CD4-positive, CD25-positive, alpha-beta regulatory T cell (primary cell): ENCODE data around the gene SPNS1. TPM values are rescaled to one million over a fixed set of nuclear protein-coding genes. Genes with fewer than 3 reads are reported as not detected.

Source experiments
- ATAC-seq, 2 donors: fragments of 150-1000 bp; cut with Tn5 transposase; one replicate each; pipeline ENCODE4 v1.10.0; 2021; ENCODE audit warnings: low read depth in 2 of 2, moderate number of reproducible peaks in 2 of 2, moderate library complexity in 1 of 2
- DNase-seq, 3 donors: peaks; one replicate each; pipeline versions ENCODE4 v3.0.0 to v3.0.0-alpha.2; 2012 to 2022; ENCODE audit warnings: mixed read lengths in 1 of 3
- H3K27ac ChIP-seq: one replicate; pipeline ENCODE4 v1.7.0; 2013; ENCODE audit warnings: mild to moderate bottlenecking, low read length; ENCODE audit not compliant: insufficient read depth, poor library complexity, severe bottlenecking
- H3K27me3 ChIP-seq: one replicate; pipeline ENCODE4 v1.7.0; 2013; ENCODE audit warnings: low read length; ENCODE audit not compliant: control insufficient read depth, insufficient read depth
- H3K36me3 ChIP-seq: one replicate; pipeline ENCODE4 v1.7.0; 2013; ENCODE audit warnings: mild to moderate bottlenecking, low read length, moderate library complexity; ENCODE audit not compliant: control insufficient read depth, insufficient read depth
- H3K4me1 ChIP-seq: 2 replicates; pipeline ENCODE4 v1.7.0; 2013; ENCODE audit warnings: mild to moderate bottlenecking, low read length; ENCODE audit not compliant: insufficient read depth, control insufficient read depth, poor library complexity, severe bottlenecking
- H3K4me3 ChIP-seq: one replicate; pipeline ENCODE4 v1.7.0; 2013; ENCODE audit warnings: low read depth, mild to moderate bottlenecking, low read length, moderate library complexity
- H3K9me3 ChIP-seq, 2 experiments: 1 replicate in 1 of 2; 2 replicates in 1 of 2; pipeline ENCODE4 v1.7.0; 2013; ENCODE audit warnings: low read length in 2 of 2, mild to moderate bottlenecking in 1 of 2, moderate library complexity in 1 of 2; ENCODE audit not compliant: control insufficient read depth in 2 of 2
- H3K27ac Mint-ChIP-seq, 3 donors: one replicate each; pipeline ENCODE4 v1.8.0; 2020 to 2022; ENCODE audit warnings: mild to moderate bottlenecking in 3 of 3, mixed read lengths in 3 of 3, moderate library complexity in 2 of 3
- H3K27me3 Mint-ChIP-seq: one replicate; pipeline ENCODE4 v1.8.0; 2022; ENCODE audit warnings: mild to moderate bottlenecking, mixed read lengths
- H3K36me3 Mint-ChIP-seq: one replicate; pipeline ENCODE4 v1.8.0; 2020; ENCODE audit warnings: mixed read lengths
- H3K4me1 Mint-ChIP-seq, 4 donors: one replicate each; pipeline ENCODE4 v1.8.0; 2020 to 2022; ENCODE audit warnings: mixed read lengths in 4 of 4, mild to moderate bottlenecking in 1 of 4
- H3K4me3 Mint-ChIP-seq, 4 donors: one replicate each; pipeline ENCODE4 v1.8.0; 2020 to 2022; ENCODE audit warnings: mild to moderate bottlenecking in 4 of 4, mixed read lengths in 4 of 4, moderate library complexity in 3 of 4
- H3K9me3 Mint-ChIP-seq, 7 donors: one replicate each; pipeline ENCODE4 v1.8.0; 2020 to 2022; ENCODE audit warnings: mixed read lengths in 7 of 7, mild to moderate bottlenecking in 3 of 7, moderate library complexity in 2 of 7
- polyA plus RNA-seq, 4 donors: library from polyadenylated mRNA; unstranded; fragments of 300-500 nt; fragmentation: Illumina TruSeq; gene quantifications; one replicate each; pipeline ENCODE4 v1.2.3, GENCODE V29; 2021
- total RNA-seq: library from RNA; stranded (reverse); gene quantifications from one replicate; pipeline ENCODE4 v1.2.3, GENCODE V29; 2022

SPNS1 gene
- total and polyA plus RNA-seq, 5 donors from 2014 or later = 22.3 to 32.9 (median 24.5) TPM

DNA sequence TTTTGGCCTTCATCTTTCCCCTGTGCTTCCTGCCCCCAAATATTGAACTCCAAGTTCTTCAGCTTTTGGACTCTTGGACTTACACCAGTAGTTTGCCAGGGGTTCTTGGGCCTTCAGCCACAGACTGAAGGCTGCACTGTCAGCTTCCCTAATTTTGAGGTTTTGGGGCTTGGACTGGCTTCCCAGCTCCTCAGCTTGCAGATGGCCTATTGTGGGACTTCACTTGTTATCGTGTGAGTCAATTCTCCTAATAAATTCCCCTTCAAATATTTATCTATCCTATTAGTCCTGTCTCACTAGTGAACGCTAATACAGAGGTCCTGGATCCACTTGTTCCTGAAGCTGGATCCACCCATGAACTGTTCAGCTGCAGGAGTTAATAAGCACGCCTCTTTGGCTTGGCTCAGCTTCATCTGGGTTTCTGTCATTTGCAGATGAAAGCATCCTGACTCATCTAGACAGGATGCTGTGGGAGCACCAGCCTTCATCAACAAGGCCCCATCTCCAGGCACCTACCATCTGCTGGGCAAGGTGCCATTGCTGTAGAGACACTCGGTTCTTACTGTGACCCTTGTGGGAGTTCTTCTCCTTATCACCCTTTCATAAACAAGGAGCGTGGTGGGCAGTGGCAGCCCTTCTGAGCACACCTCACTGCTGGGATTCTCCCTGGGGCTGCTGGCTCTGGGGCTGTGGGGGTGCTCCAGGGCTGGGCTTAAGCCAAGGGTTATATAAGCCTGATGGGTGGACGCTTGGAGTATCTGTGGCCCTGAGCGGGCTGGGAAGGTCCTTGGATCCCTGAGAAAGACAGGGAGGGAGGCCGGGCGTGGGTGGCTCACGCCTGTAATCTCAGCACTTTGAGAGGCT lies 33.4 kb downstream of the SPNS1 start:
- Mint-ChIP-seq H3K27ac (peak overlapping the region; percentile 95 to 99 (median 95)), H3K9me3 (peaks cover 0 to 2% (median 0%) of the 10 kb centered on the region in 7 donors), H3K27me3 (no peaks in the 10 kb centered on the region), H3K36me3 (peaks cover 3% of the 10 kb centered on the region), H3K4me1 (peaks cover 16 to 57% (median 41%) of the 10 kb centered on the region in 4 donors), H3K4me3 (peak overlapping the region; percentile 21 to 84 (median 76))
- DNase-seq (peak; percentile 30 to 94 (median 60)), ATAC-seq (peak; percentile 91 to 95)
- H3K27ac ChIP-seq = peak overlapping the region; percentile 71
- no peaks in the 10 kb centered on the region for H3K9me3 ChIP-seq
- peak overlapping the region; percentile 35 for H3K4me3 ChIP-seq
- peaks cover 51% of the 10 kb centered on the region for H3K4me1 ChIP-seq
- H3K36me3 ChIP-seq = no peaks in the 10 kb centered on the region
- H3K27me3 ChIP-seq = no peaks in the 10 kb centered on the region

DNA sequence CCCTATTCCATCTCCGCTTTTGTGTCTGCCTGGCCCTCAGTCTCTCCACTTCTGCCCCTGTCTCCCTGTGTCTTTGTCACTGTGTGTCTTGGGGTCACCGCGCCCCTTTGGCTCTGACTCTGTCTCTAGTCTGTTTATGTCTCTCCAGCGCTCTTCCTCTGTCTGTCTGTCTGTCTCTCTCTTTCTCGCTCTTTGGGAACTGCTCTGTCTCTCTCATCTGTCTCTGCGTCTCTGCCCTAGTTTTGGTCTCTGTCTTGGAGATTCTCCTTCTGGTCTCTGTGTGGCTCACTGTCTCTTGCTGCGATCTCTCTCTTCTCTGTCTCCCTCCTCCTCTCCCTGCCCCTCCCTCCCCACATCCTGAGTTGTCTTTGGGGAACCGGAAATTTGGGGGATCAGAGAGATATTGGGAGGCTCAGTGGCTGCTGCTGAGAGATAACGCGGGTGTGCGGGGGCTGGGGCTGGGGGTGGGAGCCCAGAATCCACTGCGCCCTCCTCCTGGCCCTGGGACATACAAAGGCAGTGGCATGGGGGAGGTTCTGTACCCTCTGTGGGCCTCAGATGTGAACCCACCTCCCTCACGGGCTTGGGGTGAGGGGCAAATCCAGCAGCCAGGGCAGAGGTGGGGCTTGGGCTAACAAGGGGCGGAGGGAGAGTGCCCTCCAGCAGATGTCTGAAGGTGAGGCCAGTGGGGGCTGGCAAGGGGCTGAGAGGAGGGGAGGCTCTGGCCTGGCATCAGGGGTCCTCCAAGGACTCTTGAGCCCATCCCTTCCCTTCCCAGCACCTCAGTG lies 34.7 kb downstream of the SPNS1 start:
- H3K27ac Mint-ChIP-seq = peak overlapping the region; percentile 95 to 99 (median 95)
- peaks cover 61% of the 10 kb centered on the region for H3K4me1 ChIP-seq
- H3K36me3 Mint-ChIP-seq = peaks cover 3% of the 10 kb centered on the region
- H3K36me3 ChIP-seq = no peaks in the 10 kb centered on the region
- H3K9me3 ChIP-seq = no peaks in the 10 kb centered on the region
- peak overlapping the region; percentile 71 for H3K27ac ChIP-seq
- no peaks in the 10 kb centered on the region for H3K27me3 ChIP-seq
- peak overlapping the region; percentile 66 to 83 (median 76) for H3K4me3 Mint-ChIP-seq
- DNase-seq (peak in 1 of 3 donors; percentile 72), ATAC-seq (no peak)
- H3K27me3 Mint-ChIP-seq = no peaks in the 10 kb centered on the region
- peaks cover 0 to 2% (median 0%) of the 10 kb centered on the region in 7 donors for H3K9me3 Mint-ChIP-seq
- H3K4me1 Mint-ChIP-seq = peaks cover 19 to 70% (median 51%) of the 10 kb centered on the region in 4 donors
- H3K4me3 ChIP-seq = peak overlapping the region; percentile 68

DNA sequence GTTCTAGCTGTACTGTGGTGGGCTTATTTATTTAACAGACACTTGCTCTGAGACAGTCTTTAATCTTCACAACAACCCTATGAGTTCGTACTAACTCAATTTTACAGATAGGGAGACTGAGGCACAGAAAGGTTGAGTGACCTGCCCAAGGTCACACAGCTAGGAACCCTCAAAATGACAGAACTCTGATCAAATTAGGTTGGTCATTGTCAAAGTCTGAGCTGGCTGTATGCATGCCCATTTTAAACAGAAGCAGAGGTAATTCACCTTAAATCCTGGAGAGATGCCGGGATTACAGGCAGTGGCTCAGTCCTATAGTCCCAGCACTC lies 35.2 kb downstream of the SPNS1 start:
- DNase-seq = no peak
- peak overlapping the region; percentile 71 for H3K27ac ChIP-seq
- Mint-ChIP-seq H3K9me3 (peaks cover 0 to 2% (median 0%) of the 10 kb centered on the region in 7 donors), H3K36me3 (peaks cover 3% of the 10 kb centered on the region), H3K27me3 (no peaks in the 10 kb centered on the region), H3K4me3 (peak overlapping the region in 3 of 4 donors; percentile 66 to 82 (median 70)), H3K27ac (peak overlapping the region; percentile 95 to 99 (median 95)), H3K4me1 (peaks cover 23 to 75% (median 51%) of the 10 kb centered on the region in 4 donors)
- no peaks in the 10 kb centered on the region for H3K27me3 ChIP-seq
- H3K36me3 ChIP-seq = no peaks in the 10 kb centered on the region
- no peak for ATAC-seq
- no peak overlapping the region for H3K4me3 ChIP-seq
- H3K9me3 ChIP-seq = no peaks in the 10 kb centered on the region
- H3K4me1 ChIP-seq = peaks cover 61% of the 10 kb centered on the region

DNA sequence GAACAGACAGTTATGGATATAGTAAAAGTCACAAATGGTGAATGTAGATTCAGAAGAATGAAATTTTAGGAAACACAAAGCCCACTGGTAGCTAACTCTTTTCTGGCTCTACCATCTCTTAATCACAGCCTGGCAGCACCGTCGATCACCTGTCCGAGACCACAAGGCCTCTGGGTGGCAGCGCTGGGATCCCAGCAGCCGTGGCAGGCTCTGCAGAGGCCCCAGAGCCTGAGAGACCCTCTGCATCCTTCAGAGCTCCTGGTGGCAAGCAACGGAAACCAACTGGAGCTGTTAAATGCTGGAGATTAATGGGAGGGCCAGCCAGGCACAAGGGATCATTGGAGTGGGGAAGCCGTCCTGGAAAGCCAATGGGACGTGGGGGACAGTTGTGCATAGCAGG lies 36.5 kb downstream of the SPNS1 start:
- ATAC-seq (no peak), DNase-seq (no peak)
- no peaks in the 10 kb centered on the region for H3K27me3 ChIP-seq
- H3K27ac ChIP-seq = peak overlapping the region; percentile 67
- H3K27me3 Mint-ChIP-seq = no peaks in the 10 kb centered on the region
- H3K4me3 ChIP-seq = no peak overlapping the region
- peaks cover 61% of the 10 kb centered on the region for H3K4me1 ChIP-seq
- H3K9me3 Mint-ChIP-seq = peaks cover 0 to 1% (median 0%) of the 10 kb centered on the region in 7 donors
- peaks cover 23 to 75% (median 47%) of the 10 kb centered on the region in 4 donors for H3K4me1 Mint-ChIP-seq
- no peaks in the 10 kb centered on the region for H3K9me3 ChIP-seq
- no peaks in the 10 kb centered on the region for H3K36me3 ChIP-seq
- H3K4me3 Mint-ChIP-seq = no peak overlapping the region
- peak overlapping the region in 2 of 3 donors; percentile 95 to 97 for H3K27ac Mint-ChIP-seq
- peaks cover 3% of the 10 kb centered on the region for H3K36me3 Mint-ChIP-seq

DNA sequence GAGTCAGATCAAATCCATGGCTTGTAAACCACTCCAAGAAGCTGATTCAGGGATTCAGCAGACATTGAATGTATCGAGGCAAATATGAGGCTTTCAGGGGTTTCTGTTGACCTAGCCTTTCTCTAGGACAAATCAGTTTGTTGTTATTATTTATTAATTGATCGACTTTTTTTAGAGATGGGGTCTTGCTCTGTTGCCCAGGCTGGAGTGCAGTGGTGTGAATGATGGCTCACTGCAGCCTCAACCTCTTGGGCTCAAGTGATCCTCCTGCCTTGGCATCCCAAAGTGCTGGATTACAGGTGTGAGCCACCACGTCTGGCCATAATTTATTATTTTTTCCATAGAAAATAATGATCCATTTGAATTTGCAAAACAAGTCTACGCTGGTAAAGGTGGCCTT lies 37.3 kb downstream of the SPNS1 start:
- no peaks in the 10 kb centered on the region for H3K36me3 ChIP-seq
- H3K27me3 Mint-ChIP-seq = no peaks in the 10 kb centered on the region
- ATAC-seq (no peak), DNase-seq (no peak)
- H3K4me1 ChIP-seq = peaks cover 61% of the 10 kb centered on the region
- peak overlapping the region; percentile 67 for H3K27ac ChIP-seq
- peak overlapping the region; percentile 13 for H3K4me3 ChIP-seq
- H3K27ac Mint-ChIP-seq = peak overlapping the region; percentile 94 to 98 (median 97)
- no peaks in the 10 kb centered on the region for H3K27me3 ChIP-seq
- peaks cover 0 to 2% (median 0%) of the 10 kb centered on the region in 7 donors for H3K9me3 Mint-ChIP-seq
- no peaks in the 10 kb centered on the region for H3K9me3 ChIP-seq
- peaks cover 23 to 74% (median 44%) of the 10 kb centered on the region in 4 donors for H3K4me1 Mint-ChIP-seq
- H3K36me3 Mint-ChIP-seq = peaks cover 3% of the 10 kb centered on the region
- peak overlapping the region in 2 of 4 donors; percentile 17 to 79 for H3K4me3 Mint-ChIP-seq

DNA sequence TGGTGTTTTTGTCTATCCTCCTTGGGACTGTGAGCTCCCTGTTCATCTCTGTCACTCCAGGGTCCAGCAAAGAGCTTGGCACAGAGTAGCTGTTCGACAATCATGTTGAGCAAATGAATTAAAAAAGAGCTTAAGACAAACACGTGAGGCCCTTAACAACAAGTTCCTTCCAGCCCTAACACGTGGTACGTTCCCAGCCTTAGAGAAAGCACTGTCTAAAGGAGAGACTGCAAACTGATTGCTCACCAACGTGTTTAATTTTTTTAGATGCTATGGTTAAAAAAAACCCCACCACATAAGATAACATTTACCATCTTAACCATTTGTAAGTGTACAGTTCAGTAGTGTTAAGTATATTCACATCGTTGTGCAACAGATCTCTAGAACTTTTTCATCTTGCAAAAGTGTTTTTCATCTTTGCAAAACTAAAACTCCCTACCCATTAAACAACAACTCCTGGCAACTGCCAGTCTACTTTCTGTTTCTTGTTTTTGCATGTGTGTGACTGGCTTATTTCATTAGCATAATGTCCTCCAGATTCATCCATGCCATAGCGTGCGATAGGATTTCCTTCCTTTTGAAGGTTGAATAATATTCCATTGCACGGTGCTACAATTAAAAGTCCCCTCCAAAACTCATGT lies 38.5 kb downstream of the SPNS1 start:
- H3K4me3 Mint-ChIP-seq = peak overlapping the region; percentile 16 to 82 (median 66)
- H3K9me3 Mint-ChIP-seq = peaks cover 0 to 2% (median 0%) of the 10 kb centered on the region in 7 donors
- DNase-seq = peak; percentile 15 to 83 (median 71)
- Histone ChIP-seq H3K4me1 (peaks cover 54% of the 10 kb centered on the region), H3K27me3 (no peaks in the 10 kb centered on the region), H3K4me3 (peak overlapping the region; percentile 47), H3K36me3 (no peaks in the 10 kb centered on the region), H3K27ac (peak overlapping the region; percentile 67), H3K9me3 (no peaks in the 10 kb centered on the region)
- peak overlapping the region; percentile 94 to 98 (median 97) for H3K27ac Mint-ChIP-seq
- peaks cover 19 to 64% (median 37%) of the 10 kb centered on the region in 4 donors for H3K4me1 Mint-ChIP-seq
- H3K27me3 Mint-ChIP-seq = no peaks in the 10 kb centered on the region
- peak; percentile 60 to 66 for ATAC-seq
- no peaks in the 10 kb centered on the region for H3K36me3 Mint-ChIP-seq

GRCh38 chr16:29014561-29015069 lies 40.0 kb downstream of the SPNS1 start:
- Histone ChIP-seq H3K27ac (no peak overlapping the region), H3K4me1 (peaks cover 38% of the 10 kb centered on the region), H3K36me3 (no peaks in the 10 kb centered on the region), H3K4me3 (no peak overlapping the region), H3K9me3 (no peaks in the 10 kb centered on the region), H3K27me3 (no peaks in the 10 kb centered on the region)
- peak overlapping the region in 2 of 4 donors; percentile 30 to 41 for H3K4me3 Mint-ChIP-seq
- H3K27ac Mint-ChIP-seq = peak overlapping the region; percentile 75 to 94 (median 92)
- H3K4me1 Mint-ChIP-seq = peaks cover 17 to 49% (median 27%) of the 10 kb centered on the region in 4 donors
- no peaks in the 10 kb centered on the region for H3K27me3 Mint-ChIP-seq
- peaks cover 0 to 2% (median 0%) of the 10 kb centered on the region in 7 donors for H3K9me3 Mint-ChIP-seq
- ATAC-seq = no peak
- DNase-seq = no peak
- H3K36me3 Mint-ChIP-seq = no peaks in the 10 kb centered on the region
